ENCODE measurements around the gene EYA4.

Gene EYA4

DNA sequence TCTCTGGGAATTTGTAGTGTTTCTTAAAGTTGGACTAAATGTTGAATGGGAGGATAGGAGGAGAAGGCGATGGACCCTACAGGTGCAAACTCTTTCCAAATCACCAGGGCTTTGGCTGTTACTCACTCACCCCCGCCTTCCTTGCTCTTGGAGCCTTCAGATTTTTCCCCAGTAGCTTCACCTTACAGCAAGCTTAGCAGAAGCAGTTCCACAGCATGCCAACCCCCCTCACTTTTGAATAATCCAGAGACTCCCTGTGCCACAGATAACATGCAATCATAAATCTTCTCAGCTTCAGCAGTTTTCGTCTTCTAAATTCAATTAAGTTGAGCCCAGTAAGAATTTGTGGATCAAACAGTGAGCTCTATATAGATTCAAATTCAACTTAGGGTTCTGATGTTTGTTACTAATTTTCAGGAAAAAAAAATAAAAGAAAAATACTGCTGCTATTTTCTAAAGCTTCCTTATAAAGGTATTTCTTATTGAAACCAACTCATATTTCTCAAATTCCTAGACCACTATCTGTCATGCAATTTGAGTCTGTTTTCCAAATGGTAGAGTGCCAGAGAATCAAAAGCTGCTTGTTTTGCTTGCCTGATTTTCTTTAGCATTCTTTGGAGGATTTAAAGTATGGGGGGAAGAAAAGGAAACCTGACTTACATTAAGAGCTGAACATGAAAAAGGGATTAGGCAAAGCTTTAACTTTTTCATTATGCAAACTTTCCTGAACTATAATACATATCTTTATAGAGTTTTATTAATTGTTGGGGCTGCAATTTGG is 166.4 kb downstream of the EYA4 start:
- no peak for DNase-seq

DNA sequence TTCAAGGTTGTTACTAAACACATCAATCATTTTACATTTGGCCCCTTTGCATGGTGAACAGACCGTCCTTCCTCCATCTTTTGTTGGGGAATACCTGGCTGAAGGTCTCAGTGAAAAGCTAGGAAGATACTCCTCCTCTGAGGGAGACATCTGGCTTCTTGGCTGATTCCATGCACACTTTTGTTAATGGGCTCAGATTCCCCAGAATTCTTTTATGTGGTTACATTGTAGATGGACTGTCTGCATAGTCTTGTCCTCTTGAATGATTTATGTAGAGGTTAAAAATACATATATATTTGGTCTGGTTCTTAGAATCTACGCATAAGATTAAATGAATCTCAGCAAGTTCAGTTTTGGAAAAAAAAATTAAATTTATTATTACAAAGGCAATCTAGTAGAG is 167.0 kb downstream of the EYA4 start:
- DNase-seq = no peak

GRCh38 chr6:133408543-133408942 is 167.4 kb downstream of the EYA4 start:
- DNase-seq = no peak

GRCh38 chr6:133410638-133411435 is 169.7 kb downstream of the EYA4 start:
- DNase-seq = no peak

DNA sequence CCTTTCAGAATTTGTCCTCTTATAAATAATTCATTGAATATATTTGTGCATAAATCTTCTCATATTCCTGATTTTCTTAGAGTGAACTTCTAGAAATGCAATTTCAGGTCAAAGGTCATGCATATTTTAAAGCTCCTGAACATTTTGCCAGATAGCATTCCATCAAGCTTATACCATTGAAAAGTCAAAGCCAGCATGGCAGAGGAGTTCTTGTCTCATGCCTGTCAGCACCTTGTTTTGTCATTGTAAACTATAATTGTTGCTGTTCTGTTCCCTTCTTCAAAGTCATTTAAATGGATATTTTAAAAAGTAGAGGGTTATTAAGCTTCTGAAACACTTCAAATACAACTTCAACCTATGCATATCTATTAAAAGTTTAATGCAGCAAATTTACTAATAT is 170.6 kb downstream of the EYA4 start:
- no peak for DNase-seq

GRCh38 chr6:133415262-133415661 is 174.1 kb downstream of the EYA4 start:
- DNase-seq = no peak

- DNase-seq = no peak
Observed at GRCh38 chr6:133418108-133418507, 177.0 kb downstream of the EYA4 start.

- DNase-seq = no peak
Observed at GRCh38 chr6:133423242-133423641, 182.1 kb downstream of the EYA4 start.

GRCh38 chr6:133424359-133424758 is 183.2 kb downstream of the EYA4 start:
- DNase-seq = no peak

- DNase-seq = no peak
Observed at GRCh38 chr6:133426038-133426437, 184.9 kb downstream of the EYA4 start.

- DNase-seq = no peak
Observed at GRCh38 chr6:133428295-133428694, 187.1 kb downstream of the EYA4 start.

DNA sequence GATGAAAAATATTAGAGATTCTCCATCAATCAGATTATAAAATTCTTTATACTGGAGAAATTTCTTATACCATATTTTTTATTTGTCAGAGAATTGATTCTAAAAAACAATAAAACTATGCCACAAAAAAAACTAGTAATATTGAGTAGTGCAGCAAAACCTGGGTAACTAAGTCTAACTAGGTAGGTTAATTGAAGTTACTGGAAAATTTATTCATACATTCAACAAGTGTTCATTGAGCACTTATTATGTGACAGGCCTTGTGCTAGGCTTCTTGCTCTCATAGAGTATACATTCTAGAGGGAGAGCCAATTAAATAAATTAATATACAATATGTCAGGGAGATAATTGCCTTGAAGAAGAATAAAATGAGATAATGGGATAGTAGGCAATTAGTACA is 189.4 kb downstream of the EYA4 start:
- no peak for DNase-seq

DNA sequence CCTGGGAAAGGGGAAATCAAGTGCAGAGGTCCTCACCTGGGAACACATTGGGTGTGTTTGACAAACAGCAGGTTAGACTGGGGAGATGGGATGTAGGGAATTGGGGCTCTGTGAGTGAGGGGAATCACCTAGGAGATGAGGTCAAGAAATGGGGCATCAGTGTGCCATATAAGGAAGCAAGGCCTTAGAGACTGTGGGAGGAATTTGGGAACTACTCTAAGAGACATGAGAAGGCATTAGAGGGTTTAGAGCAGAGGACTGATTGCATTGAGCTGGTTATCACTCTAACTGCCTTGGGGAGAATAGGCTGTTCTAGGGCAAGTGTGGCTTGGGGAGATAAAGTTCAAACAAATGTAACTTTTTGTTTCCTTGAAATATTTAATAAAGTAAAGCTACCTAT is 189.9 kb downstream of the EYA4 start:
- no peak for DNase-seq

DNA sequence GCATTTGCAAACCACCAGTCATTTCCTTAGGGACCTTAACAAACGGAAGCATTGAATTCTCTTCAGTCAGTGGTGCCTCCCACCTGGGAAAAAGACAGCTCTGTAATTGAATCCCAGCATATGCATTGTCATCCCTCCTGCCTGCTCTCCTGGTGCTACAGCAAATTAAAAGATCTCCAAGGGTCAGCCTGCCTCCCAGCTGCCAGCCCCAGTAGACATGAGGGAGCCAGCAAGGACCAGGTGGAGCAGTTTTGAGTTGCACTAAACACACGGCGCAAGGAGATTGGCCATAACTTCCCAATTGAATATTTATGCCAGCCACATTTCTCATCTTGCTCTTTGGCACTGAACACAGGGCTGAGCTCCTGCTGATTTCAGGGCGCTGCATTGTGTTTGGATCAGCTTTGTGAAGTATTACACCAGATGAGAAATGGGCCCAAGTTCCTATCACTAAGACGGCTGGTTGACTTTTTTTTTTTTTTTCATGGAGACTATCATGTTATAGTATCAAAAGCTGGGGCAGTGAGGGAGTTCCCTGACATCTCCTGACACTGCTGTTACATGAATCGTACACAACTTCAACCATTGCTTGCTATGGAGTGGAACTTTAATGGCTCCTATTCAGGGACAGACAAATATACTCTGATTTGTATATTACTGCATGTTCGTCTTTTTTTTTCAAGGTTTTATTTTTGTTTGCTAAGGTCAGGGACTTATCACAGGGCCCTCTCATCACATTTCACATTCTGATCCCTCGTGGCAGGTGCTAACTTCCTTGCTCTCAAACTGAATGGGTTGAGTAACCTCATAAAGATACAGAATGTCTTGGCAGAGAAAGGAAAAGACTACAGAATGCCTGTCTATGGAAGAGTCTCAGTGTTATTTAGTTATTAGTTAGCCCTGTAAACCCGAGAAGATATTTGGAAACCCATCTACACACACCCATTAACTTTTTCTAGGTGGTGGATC is 191.1 kb downstream of the EYA4 start:
- no peak for DNase-seq

DNA sequence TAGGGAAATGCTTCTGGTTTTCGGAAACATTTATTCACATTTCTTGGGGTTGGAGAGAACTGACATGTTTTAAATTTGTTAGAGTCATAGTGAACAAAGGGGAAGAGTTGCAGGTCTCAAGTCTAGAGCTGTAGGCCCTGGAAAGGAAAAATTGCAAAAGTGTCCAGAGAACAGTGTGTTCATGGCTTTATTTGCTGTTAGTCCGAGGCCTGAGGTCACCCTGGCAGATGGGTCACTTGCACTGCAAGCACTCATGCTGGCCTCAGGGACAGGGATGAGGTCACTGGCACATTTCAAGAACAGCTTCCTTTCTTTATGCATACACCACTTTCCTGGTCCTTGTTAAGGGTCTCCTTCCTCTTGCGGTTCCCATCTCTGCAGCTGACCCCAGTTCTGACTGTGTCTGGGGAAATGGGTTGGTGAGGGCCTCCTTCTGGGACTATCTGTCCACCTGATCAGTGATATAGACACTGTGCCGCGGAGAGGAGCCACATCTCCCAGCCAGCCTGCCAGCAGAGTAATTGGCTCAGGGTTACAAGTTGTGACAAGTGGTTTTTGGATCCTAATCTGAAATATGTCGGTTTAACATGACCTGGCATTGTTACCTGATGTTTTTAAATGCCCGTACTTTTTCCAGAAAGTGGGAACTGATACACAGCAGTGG is 194.0 kb downstream of the EYA4 start:
- DNase-seq = no peak

DNA sequence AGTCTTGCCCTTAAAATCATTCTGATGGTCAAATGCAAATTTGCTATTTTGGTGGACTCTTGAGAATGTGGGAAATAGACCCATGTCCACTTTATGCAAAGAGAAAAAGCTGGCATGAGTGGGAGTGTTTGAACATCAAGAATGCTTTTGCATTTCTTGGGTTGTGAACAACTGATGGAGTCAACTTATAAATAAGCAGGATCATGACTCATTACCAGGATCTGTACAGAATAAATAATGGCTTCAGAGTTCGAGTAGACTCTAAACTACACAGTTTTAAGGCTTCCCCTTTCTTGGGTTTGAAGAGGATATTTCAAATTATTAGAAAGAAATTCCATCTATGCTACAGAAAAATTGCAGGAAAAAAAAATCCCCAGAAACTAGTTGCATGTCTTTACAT is 195.5 kb downstream of the EYA4 start:
- no peak for DNase-seq

- no peak for DNase-seq
Observed at GRCh38 chr6:133441491-133441890, 200.3 kb downstream of the EYA4 start.

GRCh38 chr6:133446789-133447188 is 205.6 kb downstream of the EYA4 start:
- DNase-seq = no peak

- DNase-seq = no peak
Observed at GRCh38 chr6:133447924-133448323, 206.8 kb downstream of the EYA4 start.

DNA sequence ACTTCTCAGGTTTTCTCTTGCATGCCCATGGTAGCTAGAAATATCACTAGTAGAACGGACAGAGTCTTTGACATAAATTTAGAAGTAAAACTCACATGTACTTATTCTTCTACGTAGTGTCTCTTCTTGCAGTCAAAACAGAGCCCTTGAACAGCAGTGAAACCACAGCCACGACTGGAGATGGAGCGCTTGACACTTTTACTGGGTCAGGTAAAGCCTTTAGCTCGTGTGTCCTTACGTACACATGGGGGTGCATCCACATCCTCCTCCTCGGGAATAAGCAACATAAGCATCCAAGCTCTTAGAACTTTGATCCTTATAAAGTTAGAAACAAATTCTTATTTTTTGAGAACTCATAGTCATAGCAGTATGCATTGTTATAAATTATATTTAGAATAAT is 215.3 kb downstream of the EYA4 start:
- DNase-seq = no peak

DNA sequence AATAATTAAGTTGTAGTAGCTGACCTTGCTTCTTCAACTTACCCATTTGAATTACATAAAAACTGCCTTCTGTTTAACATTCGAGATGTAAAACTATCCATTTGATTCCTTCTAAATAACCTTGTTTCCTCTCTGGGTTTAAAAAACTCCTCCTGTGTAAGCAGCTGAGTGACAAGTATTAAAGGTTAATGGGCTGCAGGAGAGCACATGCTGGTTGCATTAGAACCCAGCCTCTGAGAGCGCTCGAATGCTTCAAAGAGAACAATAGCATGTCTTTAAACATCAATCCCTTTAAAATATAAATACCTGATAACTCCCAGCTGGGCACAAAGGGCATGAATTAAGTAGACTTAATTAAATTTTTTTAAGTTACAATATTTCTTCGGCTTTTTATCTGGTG is 215.8 kb downstream of the EYA4 start:
- no peak for DNase-seq

DNA sequence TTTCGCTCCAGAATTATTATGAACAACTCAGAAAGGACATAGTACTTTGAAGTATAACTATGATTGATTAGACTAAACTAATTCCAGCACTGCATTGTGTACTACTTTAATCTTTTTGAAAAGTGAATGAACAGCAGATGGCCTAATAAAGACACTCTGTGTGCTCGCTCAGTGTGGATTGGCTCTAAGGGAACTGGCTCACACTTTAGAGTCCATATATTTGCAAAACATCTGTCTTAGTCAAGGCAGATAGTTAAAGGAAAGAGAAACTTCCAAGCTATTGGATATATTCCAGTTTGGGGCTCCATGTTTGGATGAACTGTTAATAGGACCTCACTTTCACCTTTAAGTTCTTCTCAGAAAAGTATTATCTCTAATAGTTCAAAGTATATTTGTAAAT is 218.9 kb downstream of the EYA4 start:
- no peak for DNase-seq

- DNase-seq = no peak
Observed at GRCh38 chr6:133463790-133464189, 222.6 kb downstream of the EYA4 start.
